Urothelium cell line (cell line): Measurements from ENCODE around the gene RIN1.
"Not testable (repeated sequence)": the region's sequence is repeated elsewhere in the genome, so short reads cannot be mapped to it uniquely, and the experiment has no call there.

Source experiments
- DNase-seq: peaks from one replicate; pipeline ENCODE4 v3.0.0; 2011; ENCODE audit warnings: low spot score, mixed read lengths
- FAIRE-seq: peaks from 2 replicates; lab custom pipeline; 2011; peaks lifted over from hg19 to GRCh38; lab: Jason Lieb, UNC

The RIN1 gene

GRCh38 chr11:66322732-66323427 lies 13.4 kb downstream of the RIN1 start:
- FAIRE-seq (no peak), DNase-seq (no peak)

- no peak for FAIRE-seq
- DNase-seq: no peak
These were observed 14.6 kb downstream of the RIN1 start for GRCh38 chr11:66321606-66322005.

- DNase-seq, FAIRE-seq: not testable (repeated sequence)
These were observed 15.5 kb downstream of the RIN1 start for GRCh38 chr11:66320748-66321147.

GRCh38 chr11:66320289-66320688 lies 15.9 kb downstream of the RIN1 start:
- not testable (repeated sequence) for DNase-seq, FAIRE-seq

GRCh38 chr11:66318600-66318970 lies 17.6 kb downstream of the RIN1 start:
- no peak for FAIRE-seq
- DNase-seq: no peak

- DNase-seq (no peak), FAIRE-seq (no peak)
These were observed 18.3 kb downstream of the RIN1 start for GRCh38 chr11:66317723-66318599.

- DNase-seq: no peak
- no peak for FAIRE-seq
These were observed 18.9 kb downstream of the RIN1 start for GRCh38 chr11:66317322-66317722.

- FAIRE-seq (no peak), DNase-seq (no peak)
These were observed 19.4 kb downstream of the RIN1 start, which contains the start of gene CD248 for GRCh38 chr11:66316849-66317251. Gene CD248 (minus strand): TSS chr11:66317044. CDS start chr11:66317027, 17 bp downstream.

- no peak for FAIRE-seq
These were observed 20.1 kb downstream of the RIN1 start for GRCh38 chr11:66315921-66316811.

GRCh38 chr11:66315498-66315885 lies 20.7 kb downstream of the RIN1 start:
- FAIRE-seq: no peak
- no peak for DNase-seq

More at GRCh38 chr11:66315921-66316811, 20.1 kb downstream of the RIN1 start:
- DNase-seq: no peak

- FAIRE-seq (no peak), DNase-seq (no peak)
These were observed 21.4 kb downstream of the RIN1 start for GRCh38 chr11:66314561-66315497.

- no peak for FAIRE-seq
These were observed 22.1 kb downstream of the RIN1 start for GRCh38 chr11:66314186-66314501.

GRCh38 chr11:66313321-66314185 lies 22.7 kb downstream of the RIN1 start:
- no peak for FAIRE-seq
- no peak for DNase-seq

More at GRCh38 chr11:66314186-66314501, 22.1 kb downstream of the RIN1 start:
- no peak for DNase-seq

GRCh38 chr11:66312549-66313320 lies 23.5 kb downstream of the RIN1 start:
- no peak for FAIRE-seq
- DNase-seq: peak; percentile 95

- peak; percentile 48 for FAIRE-seq
- DNase-seq: peak; percentile 85
These were observed 24.2 kb downstream of the RIN1 start for GRCh38 chr11:66311965-66312548.

GRCh38 chr11:66311470-66311964 lies 24.7 kb downstream of the RIN1 start:
- FAIRE-seq (no peak), DNase-seq (no peak)

GRCh38 chr11:66310803-66311440 lies 25.3 kb downstream of the RIN1 start:
- not testable (repeated sequence) for FAIRE-seq, DNase-seq
